BLaER1 (cell line): ENCODE measurements around the gene GOLGA8K.
"Not testable (repeated sequence)": the region's sequence is repeated elsewhere in the genome, so short reads cannot be mapped to it uniquely, and the experiment has no call there.

Experiments
- H3K27ac ChIP-seq: shearing (Covaris generic); formaldehyde crosslinking; 2 replicates; pipeline ENCODE4 v1.8.1; 2022
- H3K27me3 ChIP-seq: shearing (Covaris generic); formaldehyde crosslinking; 2 replicates; pipeline ENCODE4 v1.8.1; 2022
- H3K36me3 ChIP-seq: shearing (Covaris generic); formaldehyde crosslinking; 2 replicates; pipeline ENCODE4 v1.8.1; 2022
- H3K4me1 ChIP-seq: shearing (Covaris generic); formaldehyde crosslinking; 2 replicates; pipeline ENCODE4 v1.8.1; 2022
- H3K4me2 ChIP-seq: shearing (Covaris generic); formaldehyde crosslinking; 2 replicates; pipeline ENCODE4 v1.8.1; 2022
- H3K4me3 ChIP-seq: shearing (Covaris generic); formaldehyde crosslinking; 2 replicates; pipeline ENCODE4 v1.8.1; 2022
- H3K9ac ChIP-seq: shearing (Covaris generic); formaldehyde crosslinking; 2 replicates; pipeline ENCODE4 v1.8.1; 2022
- H3K9me3 ChIP-seq: shearing (Covaris generic); formaldehyde crosslinking; 2 replicates; pipeline ENCODE4 v1.8.1; 2022
- H4K20me1 ChIP-seq: shearing (Covaris generic); formaldehyde crosslinking; 2 replicates; pipeline ENCODE4 v1.8.1; 2022

GOLGA8K gene

GRCh38 chr15:32370064-32370463 lies 33.0 kb downstream of the GOLGA8K start:
- H4K20me1 ChIP-seq, H3K36me3 ChIP-seq, H3K4me3 ChIP-seq, H3K4me1 ChIP-seq, H3K27me3 ChIP-seq, H3K4me2 ChIP-seq, H3K9me3 ChIP-seq, H3K9ac ChIP-seq, H3K27ac ChIP-seq: not testable (repeated sequence)

DNA sequence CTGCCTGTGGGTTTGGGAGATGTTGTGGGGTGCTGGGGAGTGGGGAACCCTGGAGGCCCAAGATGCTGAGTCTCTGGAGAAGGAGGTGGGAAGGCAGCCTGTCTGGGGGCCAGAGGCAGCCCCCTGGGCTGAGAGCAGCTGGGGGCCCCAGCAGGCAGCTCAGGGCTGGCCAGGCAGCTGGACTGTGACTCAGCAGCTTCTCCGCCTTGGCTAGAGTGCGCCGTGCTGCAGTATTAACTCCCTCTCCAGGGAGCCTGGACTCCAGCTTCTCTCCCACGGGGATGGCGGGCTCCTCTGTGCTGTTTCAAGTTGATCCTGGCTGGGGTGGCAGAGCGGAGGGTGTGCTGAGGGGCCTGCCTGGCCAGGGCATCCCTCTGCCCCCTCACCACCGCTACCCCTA lies 36.6 kb downstream of the GOLGA8K start:
- not testable (repeated sequence) for H3K4me2 ChIP-seq

DNA sequence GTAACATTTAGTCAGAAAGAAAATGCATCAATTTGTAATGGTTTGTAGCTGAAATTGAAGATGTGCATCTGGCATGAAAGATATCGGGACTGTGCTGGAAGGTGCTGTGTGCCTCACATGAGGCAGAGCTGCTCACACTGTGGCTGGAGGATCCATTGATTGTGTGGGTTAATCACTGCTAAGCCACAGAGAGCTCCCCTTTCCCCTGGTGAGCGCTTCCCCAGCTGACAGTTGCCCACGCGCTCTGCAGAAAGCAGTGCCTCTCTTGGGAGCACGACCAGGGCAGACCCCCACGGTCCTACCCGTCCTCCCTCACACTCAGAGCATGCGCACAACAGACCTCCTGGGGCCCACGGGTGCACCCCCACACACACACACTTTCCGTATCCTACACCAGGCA lies 37.1 kb downstream of the GOLGA8K start:
- not testable (repeated sequence) for H3K27me3 ChIP-seq, H3K4me3 ChIP-seq, H3K27ac ChIP-seq, H3K36me3 ChIP-seq, H3K9ac ChIP-seq, H4K20me1 ChIP-seq, H3K4me2 ChIP-seq, H3K9me3 ChIP-seq
- H3K4me1 ChIP-seq = peaks cover 11% of the 10 kb centered on the region

More for the DNA sequence above, 36.6 kb downstream of the GOLGA8K start:
- not testable (repeated sequence) for H3K27ac ChIP-seq, H3K4me3 ChIP-seq, H3K9ac ChIP-seq, H4K20me1 ChIP-seq, H3K36me3 ChIP-seq, H3K9me3 ChIP-seq, H3K4me1 ChIP-seq, H3K27me3 ChIP-seq

GRCh38 chr15:32364944-32365343 lies 38.1 kb downstream of the GOLGA8K start:
- not testable (repeated sequence) for H3K27ac ChIP-seq, H4K20me1 ChIP-seq, H3K4me3 ChIP-seq, H3K4me2 ChIP-seq, H3K36me3 ChIP-seq, H3K27me3 ChIP-seq, H3K9me3 ChIP-seq, H3K9ac ChIP-seq
- peaks cover 11% of the 10 kb centered on the region for H3K4me1 ChIP-seq

GRCh38 chr15:32363449-32363848 lies 39.6 kb downstream of the GOLGA8K start:
- not testable (repeated sequence) for H3K9me3 ChIP-seq, H3K27me3 ChIP-seq, H3K9ac ChIP-seq, H4K20me1 ChIP-seq, H3K4me3 ChIP-seq, H3K36me3 ChIP-seq, H3K4me2 ChIP-seq, H3K27ac ChIP-seq
- H3K4me1 ChIP-seq = peaks cover 11% of the 10 kb centered on the region

DNA sequence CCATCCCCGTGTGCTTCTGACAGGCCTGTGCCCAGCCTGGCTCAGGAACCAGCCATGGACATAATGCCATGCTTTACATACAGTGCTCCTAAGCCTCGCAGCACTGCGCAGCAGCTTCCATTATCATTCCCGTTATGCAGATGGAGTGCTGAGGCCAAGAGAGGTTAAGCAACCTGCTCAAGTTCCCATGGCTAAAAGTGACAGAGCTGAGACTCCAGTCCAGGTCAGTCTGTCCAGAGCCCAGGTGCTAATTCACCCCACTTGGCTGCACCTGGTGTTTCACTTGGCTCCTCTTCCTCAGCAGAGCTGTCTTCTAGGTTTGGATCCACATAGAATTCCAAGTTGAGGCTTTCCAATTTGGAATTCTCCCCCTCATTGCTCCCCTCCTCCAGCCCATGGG lies 41.4 kb downstream of the GOLGA8K start:
- Histone ChIP-seq H3K4me1 (peaks cover 11% of the 10 kb centered on the region), H3K4me2 (peak overlapping the region; percentile 39; the same call in 1 of the 2 replicates)
- not testable (repeated sequence) for H3K27ac ChIP-seq

GRCh38 chr15:32358462-32358861 lies 44.6 kb downstream of the GOLGA8K start:
- H3K4me3 ChIP-seq, H3K9me3 ChIP-seq, H4K20me1 ChIP-seq, H3K27me3 ChIP-seq, H3K27ac ChIP-seq, H3K36me3 ChIP-seq, H3K9ac ChIP-seq: not testable (repeated sequence)
- peaks cover 11% of the 10 kb centered on the region for H3K4me1 ChIP-seq
- H3K4me2 ChIP-seq = peak overlapping the region; percentile 39; the same call in 1 of the 2 replicates

More for the DNA sequence above, 41.4 kb downstream of the GOLGA8K start:
- not testable (repeated sequence) for H3K9ac ChIP-seq, H4K20me1 ChIP-seq, H3K4me3 ChIP-seq, H3K36me3 ChIP-seq, H3K27me3 ChIP-seq, H3K9me3 ChIP-seq

GRCh38 chr15:32356909-32357308 lies 46.2 kb downstream of the GOLGA8K start:
- H4K20me1 ChIP-seq, H3K9me3 ChIP-seq, H3K4me1 ChIP-seq, H3K27ac ChIP-seq, H3K4me2 ChIP-seq, H3K4me3 ChIP-seq, H3K9ac ChIP-seq, H3K27me3 ChIP-seq, H3K36me3 ChIP-seq: not testable (repeated sequence)

- not testable (repeated sequence) for H3K9ac ChIP-seq, H4K20me1 ChIP-seq, H3K27ac ChIP-seq, H3K9me3 ChIP-seq, H3K27me3 ChIP-seq, H3K4me3 ChIP-seq, H3K4me1 ChIP-seq, H3K4me2 ChIP-seq, H3K36me3 ChIP-seq
Measured at GRCh38 chr15:32352748-32353147, 50.3 kb downstream of the GOLGA8K start.

- H3K36me3 ChIP-seq, H3K4me3 ChIP-seq, H3K9ac ChIP-seq, H3K4me2 ChIP-seq, H3K4me1 ChIP-seq, H4K20me1 ChIP-seq, H3K27ac ChIP-seq, H3K9me3 ChIP-seq: not testable (repeated sequence)
- peaks cover 11% of the 10 kb centered on the region for H3K27me3 ChIP-seq
Measured at GRCh38 chr15:32350563-32351220, 52.4 kb downstream of the GOLGA8K start.

- not testable (repeated sequence) for H3K4me1 ChIP-seq, H3K27ac ChIP-seq, H3K9me3 ChIP-seq, H3K4me3 ChIP-seq, H3K9ac ChIP-seq, H3K36me3 ChIP-seq, H4K20me1 ChIP-seq, H3K4me2 ChIP-seq
- peaks cover 21% of the 10 kb centered on the region for H3K27me3 ChIP-seq
Measured at GRCh38 chr15:32347037-32347436, 56.1 kb downstream of the GOLGA8K start.

GRCh38 chr15:32345978-32346547 lies 57.0 kb downstream of the GOLGA8K start:
- H3K4me1 ChIP-seq, H3K27ac ChIP-seq, H3K9me3 ChIP-seq, H3K4me3 ChIP-seq, H3K9ac ChIP-seq, H4K20me1 ChIP-seq, H3K36me3 ChIP-seq: not testable (repeated sequence)
- H3K4me2 ChIP-seq = peak overlapping the region; percentile 53
- H3K27me3 ChIP-seq = peaks cover 21% of the 10 kb centered on the region

DNA sequence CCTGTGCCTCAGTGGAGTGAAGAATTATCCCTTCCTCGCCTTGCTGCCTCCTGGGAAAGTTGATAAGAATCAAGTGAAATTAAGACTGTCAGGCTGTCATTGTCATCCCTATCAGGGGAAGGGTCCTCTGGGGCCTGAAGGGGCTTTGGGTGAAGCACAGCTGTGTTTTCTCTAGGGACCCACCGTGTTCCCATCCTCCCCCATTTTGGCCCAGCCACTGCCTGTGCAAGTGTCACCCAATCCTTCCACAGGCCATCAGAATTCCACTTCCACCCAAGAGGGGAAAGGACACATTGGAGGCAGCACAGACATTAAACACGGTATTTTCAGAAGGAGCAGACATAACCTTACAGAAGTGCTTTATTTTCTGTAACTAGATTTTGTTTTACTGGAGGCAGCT lies 59.2 kb downstream of the GOLGA8K start:
- H3K4me2 ChIP-seq, H4K20me1 ChIP-seq, H3K4me1 ChIP-seq, H3K9me3 ChIP-seq, H3K36me3 ChIP-seq, H3K27ac ChIP-seq, H3K9ac ChIP-seq, H3K4me3 ChIP-seq: not testable (repeated sequence)
- H3K27me3 ChIP-seq = peaks cover 21% of the 10 kb centered on the region
